ENCODE measurements around the gene TRIM69.
"Not testable (repeated sequence)": the region's sequence is repeated elsewhere in the genome, so short reads cannot be mapped to it uniquely, and the experiment has no call there.

DNA sequence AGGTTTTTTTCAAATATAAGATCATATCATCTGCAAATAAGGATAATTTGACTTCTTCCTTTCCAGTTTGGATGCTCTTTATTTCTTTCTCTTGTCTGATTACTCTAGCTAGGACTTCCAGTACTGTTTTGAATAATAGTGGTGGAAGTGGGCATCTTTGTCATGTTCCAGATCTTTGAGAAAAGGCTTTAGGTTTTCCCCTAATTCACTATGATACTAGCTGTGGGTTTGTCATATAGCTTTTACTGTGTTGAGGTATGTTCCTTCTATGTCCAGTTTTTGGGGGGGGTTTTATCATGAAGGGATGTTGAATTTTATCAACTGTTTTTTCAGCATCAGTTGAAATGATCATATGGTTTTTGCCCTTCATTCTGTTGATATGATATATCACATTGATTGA lies 35.7 kb upstream of the TRIM69 start:
- TF ChIP-seq, protein P1, sequence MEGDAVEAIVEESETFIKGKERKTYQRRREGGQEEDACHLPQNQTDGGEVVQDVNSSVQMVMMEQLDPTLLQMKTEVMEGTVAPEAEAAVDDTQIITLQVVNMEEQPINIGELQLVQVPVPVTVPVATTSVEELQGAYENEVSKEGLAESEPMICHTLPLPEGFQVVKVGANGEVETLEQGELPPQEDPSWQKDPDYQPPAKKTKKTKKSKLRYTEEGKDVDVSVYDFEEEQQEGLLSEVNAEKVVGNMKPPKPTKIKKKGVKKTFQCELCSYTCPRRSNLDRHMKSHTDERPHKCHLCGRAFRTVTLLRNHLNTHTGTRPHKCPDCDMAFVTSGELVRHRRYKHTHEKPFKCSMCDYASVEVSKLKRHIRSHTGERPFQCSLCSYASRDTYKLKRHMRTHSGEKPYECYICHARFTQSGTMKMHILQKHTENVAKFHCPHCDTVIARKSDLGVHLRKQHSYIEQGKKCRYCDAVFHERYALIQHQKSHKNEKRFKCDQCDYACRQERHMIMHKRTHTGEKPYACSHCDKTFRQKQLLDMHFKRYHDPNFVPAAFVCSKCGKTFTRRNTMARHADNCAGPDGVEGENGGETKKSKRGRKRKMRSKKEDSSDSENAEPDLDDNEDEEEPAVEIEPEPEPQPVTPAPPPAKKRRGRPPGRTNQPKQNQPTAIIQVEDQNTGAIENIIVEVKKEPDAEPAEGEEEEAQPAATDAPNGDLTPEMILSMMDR (IDR thresholded peaks at IDR 0.05), result not testable (repeated sequence)
- not testable (repeated sequence) for TF ChIP-seq POLR2A (IDR thresholded peaks at IDR 0.05)
